Neural crest cell (in vitro differentiated cells): ENCODE results near the gene SLC38A3. TPM values are rescaled to one million over a fixed set of nuclear protein-coding genes. Genes with fewer than 3 reads are reported as not detected.

ENCODE experiments used
- DNase-seq: peaks from one replicate; pipeline ENCODE4 v3.0.0; 2021; ENCODE audit warnings: low read depth, mixed read lengths, low spot score
- H3K27ac Mint-ChIP-seq: one replicate; pipeline ENCODE4 v1.8.0; 2021; ENCODE audit warnings: mild to moderate bottlenecking, mixed read lengths; ENCODE audit not compliant: unreplicated experiment
- H3K27me3 Mint-ChIP-seq: 2 replicates; pipeline ENCODE4 v1.8.0; 2021; ENCODE audit warnings: low read depth, mild to moderate bottlenecking, mixed read lengths
- H3K36me3 Mint-ChIP-seq: 2 replicates; pipeline ENCODE4 v1.8.0; 2021; ENCODE audit warnings: low read depth, mild to moderate bottlenecking, mixed read lengths
- H3K4me1 Mint-ChIP-seq: 2 replicates; pipeline ENCODE4 v1.8.0; 2021; ENCODE audit warnings: mixed read lengths
- H3K4me3 Mint-ChIP-seq: one replicate; pipeline ENCODE4 v1.8.0; 2021; ENCODE audit warnings: mild to moderate bottlenecking, mixed read lengths
- H3K9me3 Mint-ChIP-seq: 2 replicates; pipeline ENCODE4 v1.8.0; 2021; ENCODE audit warnings: mixed read lengths
- CTCF ChIP-seq: fragments of 200-600 bp; sonication (generic); conservative IDR thresholded peaks from 2 replicates; pipeline ENCODE4 v1.5.0; 2021; ENCODE audit warnings: antibody characterized with exemption, mild to moderate bottlenecking
- total RNA-seq: library from RNA; stranded (reverse); gene quantifications from 2 replicates; pipeline ENCODE4 v1.2.1, GENCODE V29; 2021

The SLC38A3 gene
- total RNA-seq, 1 donor from 2014 or later, result 2.7 TPM

GRCh38 chr3:50246517-50246954 lies 41.5 kb downstream of the SLC38A3 start:
- Mint-ChIP-seq H3K27me3 (no peaks in the 10 kb centered on the region), H3K4me1 (peaks cover 50% of the 10 kb centered on the region), H3K4me3 (peak overlapping the region; percentile 77), H3K27ac (peak overlapping the region; percentile 71), H3K9me3 (no peaks in the 10 kb centered on the region), H3K36me3 (no peaks in the 10 kb centered on the region)
- TF ChIP-seq CTCF, result peak; percentile 8
- DNase-seq, result no peak

- no peak for DNase-seq
- Mint-ChIP-seq H3K27me3 (no peaks in the 10 kb centered on the region), H3K4me1 (peaks cover 39% of the 10 kb centered on the region), H3K4me3 (no peak overlapping the region), H3K9me3 (no peaks in the 10 kb centered on the region), H3K27ac (peak overlapping the region; percentile 52), H3K36me3 (no peaks in the 10 kb centered on the region)
- no peak for TF ChIP-seq CTCF
These were observed 43.3 kb downstream of the SLC38A3 start for GRCh38 chr3:50248387-50248786.

GRCh38 chr3:50249457-50249856 lies 44.4 kb downstream of the SLC38A3 start:
- Mint-ChIP-seq H3K36me3 (no peaks in the 10 kb centered on the region), H3K27ac (no peak overlapping the region), H3K4me1 (peaks cover 32% of the 10 kb centered on the region), H3K9me3 (no peaks in the 10 kb centered on the region), H3K27me3 (no peaks in the 10 kb centered on the region), H3K4me3 (no peak overlapping the region)
- no peak for DNase-seq
- no peak for TF ChIP-seq CTCF

- DNase-seq, result no peak
- Mint-ChIP-seq H3K9me3 (no peaks in the 10 kb centered on the region), H3K27ac (no peak overlapping the region), H3K4me3 (no peak overlapping the region), H3K36me3 (no peaks in the 10 kb centered on the region), H3K27me3 (no peaks in the 10 kb centered on the region), H3K4me1 (peaks cover 25% of the 10 kb centered on the region)
- no peak for TF ChIP-seq CTCF
These were observed 45.4 kb downstream of the SLC38A3 start for GRCh38 chr3:50250514-50250913.

GRCh38 chr3:50251220-50251619 lies 46.1 kb downstream of the SLC38A3 start:
- no peak for DNase-seq
- Mint-ChIP-seq H3K4me1 (peaks cover 18% of the 10 kb centered on the region), H3K27me3 (no peaks in the 10 kb centered on the region), H3K27ac (no peak overlapping the region), H3K9me3 (no peaks in the 10 kb centered on the region), H3K4me3 (peak overlapping the region; percentile 59), H3K36me3 (no peaks in the 10 kb centered on the region)
- no peak for TF ChIP-seq CTCF
